ENCODE data around the gene OGFR.

OGFR gene

GRCh38 chr20:62827311-62828038 lies 22.8 kb downstream of the OGFR start:
- no peak for DNase-seq

GRCh38 chr20:62828051-62828450 lies 23.4 kb downstream of the OGFR start:
- no peak for DNase-seq

GRCh38 chr20:62828511-62829230 lies 24.0 kb downstream of the OGFR start:
- no peak for DNase-seq

GRCh38 chr20:62829231-62830230 lies 24.9 kb downstream of the OGFR start:
- no peak for DNase-seq

- DNase-seq = no peak
These were observed 25.6 kb downstream of the OGFR start for GRCh38 chr20:62830251-62830650.

GRCh38 chr20:62830821-62831220 lies 26.2 kb downstream of the OGFR start:
- no peak for DNase-seq

GRCh38 chr20:62831361-62831788 lies 26.7 kb downstream of the OGFR start:
- DNase-seq = no peak

GRCh38 chr20:62831854-62832211 lies 27.2 kb downstream of the OGFR start:
- DNase-seq = no peak

- peak; percentile 65 for DNase-seq
These were observed 27.7 kb downstream of the OGFR start for GRCh38 chr20:62832212-62832922.

- no peak for DNase-seq
These were observed 28.3 kb downstream of the OGFR start for GRCh38 chr20:62832951-62833391.

- no peak for DNase-seq
These were observed 30.5 kb downstream of the OGFR start for GRCh38 chr20:62834967-62835730.

GRCh38 chr20:62835931-62836861 lies 31.6 kb downstream of the OGFR start:
- no peak for DNase-seq

- no peak for DNase-seq
These were observed 32.4 kb downstream of the OGFR start for GRCh38 chr20:62836967-62837490.

- DNase-seq = no peak
These were observed 33.1 kb downstream of the OGFR start for GRCh38 chr20:62837790-62838127.

- DNase-seq = no peak
These were observed 33.7 kb downstream of the OGFR start for GRCh38 chr20:62838128-62838891.

GRCh38 chr20:62839261-62839660 lies 34.6 kb downstream of the OGFR start:
- DNase-seq = no peak

GRCh38 chr20:62839816-62840215 lies 35.2 kb downstream of the OGFR start:
- DNase-seq = no peak

- no peak for DNase-seq
These were observed 35.9 kb downstream of the OGFR start for GRCh38 chr20:62840244-62841197.
